CD4-positive, alpha-beta T cell treated with Interleukin-1 beta for 1 hour (primary cell): ENCODE data around the gene KCTD17.
A peak's percentile ranks its signal among the peaks of the same experiment; 100 is the strongest.

Source experiments
- DNase-seq, 2 donors: peaks; one replicate each; pipeline ENCODE4 v3.0.0-alpha.2; 2020 to 2022

Gene KCTD17, protein sequence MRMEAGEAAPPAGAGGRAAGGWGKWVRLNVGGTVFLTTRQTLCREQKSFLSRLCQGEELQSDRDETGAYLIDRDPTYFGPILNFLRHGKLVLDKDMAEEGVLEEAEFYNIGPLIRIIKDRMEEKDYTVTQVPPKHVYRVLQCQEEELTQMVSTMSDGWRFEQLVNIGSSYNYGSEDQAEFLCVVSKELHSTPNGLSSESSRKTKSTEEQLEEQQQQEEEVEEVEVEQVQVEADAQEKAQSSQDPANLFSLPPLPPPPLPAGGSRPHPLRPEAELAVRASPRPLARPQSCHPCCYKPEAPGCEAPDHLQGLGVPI

DNA sequence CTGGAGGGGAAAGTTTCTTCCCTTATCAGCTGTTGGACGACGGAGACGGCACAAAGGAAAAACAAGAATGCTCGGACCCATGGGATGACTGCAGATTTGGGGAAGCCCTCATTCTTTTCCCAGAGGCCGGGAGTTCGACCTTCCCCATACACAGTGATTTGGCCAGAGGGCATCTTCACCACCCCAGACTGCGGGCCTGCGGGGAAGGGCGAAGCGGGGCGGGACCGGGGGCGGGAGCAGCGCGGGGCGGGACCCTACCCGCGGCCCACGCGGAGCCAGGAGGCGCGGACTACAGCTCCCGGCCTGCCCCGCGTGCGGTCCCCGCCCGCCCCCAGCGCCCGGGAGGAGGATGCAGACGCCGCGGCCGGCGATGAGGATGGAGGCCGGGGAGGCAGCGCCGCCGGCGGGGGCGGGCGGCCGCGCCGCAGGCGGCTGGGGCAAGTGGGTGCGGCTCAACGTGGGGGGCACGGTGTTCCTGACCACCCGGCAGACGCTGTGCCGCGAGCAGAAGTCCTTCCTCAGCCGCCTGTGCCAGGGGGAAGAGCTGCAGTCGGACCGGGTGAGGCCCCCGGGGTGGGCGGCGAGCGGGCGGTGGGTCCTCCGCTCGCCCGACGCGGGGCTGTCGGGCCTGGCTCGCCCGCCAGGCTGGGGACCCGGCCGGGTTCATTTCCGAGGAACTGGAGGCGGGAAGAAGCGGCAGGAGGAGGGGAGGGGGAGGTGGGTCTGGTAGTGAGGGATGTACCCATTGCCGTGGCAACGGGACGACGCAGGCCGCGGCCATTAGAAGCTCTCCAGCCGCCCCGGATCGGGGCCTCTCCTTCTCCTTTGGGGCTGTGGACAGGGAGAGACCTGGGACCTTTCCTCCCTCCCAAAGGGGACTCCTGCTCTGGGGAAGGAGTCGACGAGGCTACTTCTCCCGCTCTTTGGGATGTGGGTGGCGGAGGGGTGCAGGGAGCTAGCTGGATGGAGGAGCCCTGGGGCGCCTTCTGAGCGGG lies at the start of gene KCTD17:
Gene KCTD17 (plus strand): TSS at position 352 of the 995 bp plus-strand sequence. CDS start 19 bp downstream, at position 371.
- DNase-seq = peak; percentile 76 to 80

DNA sequence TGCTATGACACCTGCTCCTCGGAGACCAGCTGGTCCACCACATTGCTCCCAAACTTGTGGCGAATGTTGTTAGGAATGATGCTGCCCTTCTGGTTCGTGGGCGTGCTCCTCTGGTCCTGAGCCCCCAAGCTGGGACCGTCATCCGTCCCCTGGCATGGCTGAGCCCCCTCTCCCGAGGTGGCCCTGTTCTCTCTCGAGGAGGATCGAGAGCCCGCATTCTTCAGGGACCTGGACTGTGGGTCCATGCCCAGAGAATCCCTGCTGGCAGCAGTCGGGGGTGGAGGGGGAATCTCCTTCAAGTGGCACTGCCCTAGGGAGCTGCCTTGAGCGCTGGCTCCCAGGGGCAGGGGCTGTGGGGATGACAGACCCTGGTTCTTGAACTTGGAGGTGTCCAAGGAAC lies 49.7 kb upstream of the KCTD17 start:
- DNase-seq = no peak

DNA sequence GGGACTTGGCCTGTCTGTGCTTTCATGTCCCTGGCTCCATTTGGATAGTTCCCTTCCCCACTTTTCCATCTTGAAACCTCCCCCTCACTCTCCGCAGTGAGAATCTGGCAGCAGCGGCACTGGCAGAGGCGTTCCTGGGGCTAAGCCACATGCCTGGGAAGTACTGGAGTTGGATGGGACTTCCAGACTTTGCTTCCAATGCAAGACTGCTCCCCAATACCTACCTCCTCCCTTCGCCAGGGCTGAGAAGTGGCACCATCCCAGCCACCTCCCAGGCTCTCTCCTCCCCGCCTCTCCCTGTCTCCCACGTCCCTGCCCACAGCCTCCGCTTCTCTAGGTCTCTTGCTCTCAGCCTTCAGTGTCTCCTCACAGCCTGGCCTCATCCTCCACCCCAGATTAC lies 48.9 kb upstream of the KCTD17 start:
- DNase-seq = no peak

DNA sequence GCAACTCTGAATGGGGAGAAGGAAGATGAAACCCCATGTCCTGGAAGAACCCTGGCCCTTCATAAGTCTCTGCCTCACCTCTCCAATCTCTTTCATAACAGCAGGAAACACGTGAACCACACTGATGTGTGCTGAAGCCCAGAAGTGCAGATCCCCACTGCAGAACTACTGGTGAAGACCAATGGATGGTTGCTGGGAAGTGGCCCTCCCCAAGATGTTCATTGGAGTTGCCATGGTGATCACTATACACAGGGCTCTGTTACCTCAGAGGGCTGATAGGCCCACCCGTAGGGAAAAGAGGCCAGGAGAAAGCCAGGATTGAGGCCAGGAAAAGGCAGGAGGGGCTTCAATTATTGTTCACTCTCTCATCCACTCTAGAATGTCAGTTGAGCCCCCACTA lies 43.9 kb upstream of the KCTD17 start:
- DNase-seq = no peak

DNA sequence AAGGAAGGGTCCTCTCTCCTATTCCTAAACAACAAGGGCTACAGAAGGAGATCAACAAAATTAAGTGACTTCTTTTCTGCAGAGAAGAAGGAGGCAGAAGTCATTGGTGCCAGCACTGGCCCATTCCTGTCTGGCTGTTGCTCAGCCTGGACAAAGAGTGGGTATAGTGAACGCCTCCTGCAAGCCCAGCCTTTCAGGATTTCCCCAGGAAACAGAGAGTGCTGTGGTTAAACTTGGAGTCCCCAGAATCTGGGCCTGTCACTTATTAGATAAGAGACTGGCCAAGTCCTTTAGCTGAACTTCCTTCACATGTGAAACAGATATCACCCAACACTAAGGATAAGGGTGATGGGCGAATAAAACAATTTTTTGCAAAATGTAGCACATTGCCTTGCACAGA lies 43.2 kb upstream of the KCTD17 start:
- no peak for DNase-seq

DNA sequence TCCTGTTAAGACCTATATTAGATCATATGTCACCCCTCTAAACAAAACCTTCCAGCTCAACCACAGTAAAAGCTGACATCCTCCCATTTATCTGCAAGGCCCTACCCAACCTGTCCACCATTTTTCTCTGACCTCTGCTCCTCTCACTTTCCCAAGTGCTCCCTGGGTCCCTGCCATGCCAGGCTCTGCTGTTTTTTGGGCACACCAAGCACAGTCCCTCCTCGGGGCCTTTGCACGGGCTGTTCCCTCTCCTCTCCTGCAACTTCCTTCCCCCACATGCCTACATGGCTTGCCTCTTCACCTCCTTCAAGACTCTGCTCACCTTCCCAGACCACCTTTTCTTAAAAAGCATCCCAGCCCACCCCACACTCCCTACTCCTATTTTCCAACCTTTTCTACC lies 42.1 kb upstream of the KCTD17 start:
- no peak for DNase-seq

DNA sequence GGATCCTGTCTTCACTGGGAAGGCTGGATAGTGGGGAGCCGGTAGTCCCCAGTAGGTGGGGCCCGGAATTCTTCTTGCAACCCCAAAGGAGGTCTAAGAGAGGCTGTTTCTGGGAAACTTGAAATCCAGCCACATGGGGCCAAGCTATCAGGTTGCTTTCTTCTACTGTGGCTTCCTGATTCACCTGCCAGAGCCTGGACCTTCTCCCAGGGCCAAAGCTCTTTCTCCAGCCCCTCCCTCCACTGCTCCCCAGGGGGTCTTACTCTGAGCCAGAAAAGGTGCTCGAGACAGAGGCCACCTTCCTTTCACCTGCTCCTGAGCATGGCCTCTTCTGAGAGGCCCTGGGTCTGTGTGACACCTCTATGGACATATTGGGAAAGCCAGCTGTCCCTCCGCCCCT lies 41.4 kb upstream of the KCTD17 start:
- DNase-seq = no peak

DNA sequence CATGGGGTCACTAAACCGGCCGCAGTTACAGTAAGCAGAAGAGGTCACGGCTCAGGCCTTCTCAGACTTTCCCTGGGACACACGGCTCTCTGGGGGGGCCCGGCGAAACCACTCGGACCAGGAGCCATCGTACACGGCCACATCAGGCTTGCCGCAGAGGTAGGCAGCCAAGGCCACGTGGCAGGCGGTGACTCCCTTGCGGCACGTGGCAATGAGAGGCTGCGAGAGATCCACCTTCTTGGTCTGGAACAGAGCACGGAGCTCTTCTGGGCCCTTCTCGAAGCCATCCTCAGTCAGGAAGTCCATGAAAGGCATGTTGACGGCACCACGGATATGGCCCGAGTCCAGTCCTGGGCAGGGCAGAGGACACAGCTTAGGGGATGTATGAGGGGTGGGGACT lies 40.6 kb upstream of the KCTD17 start:
- no peak for DNase-seq

DNA sequence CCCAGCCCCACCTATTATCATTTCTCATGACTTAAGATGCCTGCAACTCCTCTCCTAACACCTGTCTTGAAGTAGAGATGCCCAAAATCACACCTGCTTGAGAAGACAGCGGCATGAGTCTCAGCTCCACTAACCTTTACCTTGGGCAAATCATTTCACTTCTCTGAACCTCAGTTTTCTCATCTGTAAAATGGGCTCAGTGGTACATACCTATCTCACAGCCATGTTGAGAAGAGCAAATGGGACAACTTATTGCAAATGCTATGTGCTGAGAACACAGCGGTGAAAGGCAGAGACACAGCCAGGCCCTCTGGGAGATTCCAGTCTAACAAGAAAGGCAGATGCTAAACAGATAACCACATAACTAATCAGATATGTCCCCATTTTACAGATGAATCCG lies 40.1 kb upstream of the KCTD17 start:
- no peak for DNase-seq

DNA sequence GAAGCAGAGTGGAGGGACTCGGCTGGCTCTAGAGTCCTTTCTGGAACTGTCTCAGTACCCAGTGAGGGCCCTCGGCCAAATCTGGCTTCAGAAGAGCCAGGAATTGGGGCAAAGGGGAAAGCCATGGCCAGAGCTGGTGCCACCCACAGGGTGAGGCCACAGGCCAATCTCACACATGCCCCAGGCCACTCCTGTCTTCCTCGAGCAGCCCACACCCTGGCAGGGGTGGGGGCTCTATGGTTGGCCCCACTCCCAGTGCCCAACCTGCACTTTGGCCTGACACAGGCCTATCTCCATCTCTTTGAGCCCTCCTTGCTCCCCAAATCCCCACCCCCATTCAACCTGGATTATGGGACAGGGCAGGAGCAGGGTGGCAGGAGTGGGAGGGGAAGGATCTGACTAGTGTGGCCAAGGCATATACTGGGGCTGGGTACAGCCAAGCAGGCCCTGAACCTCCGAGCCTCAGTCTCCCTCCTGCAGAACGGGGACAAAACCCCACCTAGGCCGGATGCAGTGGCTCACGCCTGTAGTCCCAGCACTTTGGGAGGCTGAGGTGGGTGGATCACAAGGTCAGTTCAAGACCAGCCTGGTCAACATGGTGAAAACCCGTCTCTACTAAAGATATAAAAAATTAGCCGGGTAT lies 39.2 kb upstream of the KCTD17 start:
- DNase-seq = no peak

DNA sequence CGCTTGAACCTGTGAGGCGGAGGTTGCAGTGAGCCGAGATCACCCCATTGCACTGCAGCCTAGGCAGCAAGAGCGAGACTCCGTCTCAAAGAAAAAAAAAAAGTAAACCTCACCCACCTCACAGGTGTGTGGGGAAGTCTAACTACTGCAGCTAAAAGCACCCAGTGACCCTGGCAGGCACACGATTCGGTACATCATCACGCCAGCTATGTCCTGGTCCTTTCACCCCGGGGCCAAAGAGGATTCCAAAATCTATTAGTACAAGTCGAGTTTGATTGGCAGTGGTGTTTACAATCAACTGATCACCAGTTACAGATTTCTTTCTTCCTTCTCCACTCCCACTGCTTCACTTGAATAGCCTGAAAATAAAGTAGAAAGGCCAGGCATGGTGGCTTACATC lies 38.6 kb upstream of the KCTD17 start:
- no peak for DNase-seq

DNA sequence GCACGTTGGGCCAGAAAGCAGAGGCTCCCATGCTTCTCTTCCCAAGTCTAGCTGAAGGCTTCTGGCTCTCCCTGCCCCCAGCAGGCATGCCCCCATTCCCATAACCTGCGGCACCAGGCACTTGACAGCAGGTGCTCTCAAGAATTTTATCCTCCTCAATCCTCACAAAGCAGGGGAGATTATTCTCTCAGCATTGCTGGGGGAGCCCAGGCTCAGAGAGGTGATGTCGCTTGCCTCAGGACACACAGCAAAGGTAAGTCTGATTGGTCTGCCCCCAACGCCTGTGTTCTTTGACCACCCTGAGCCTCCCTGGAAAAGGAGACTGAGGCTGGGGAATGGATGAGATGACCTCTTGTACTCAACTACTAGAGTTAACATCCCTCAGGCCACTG lies 37.1 kb upstream of the KCTD17 start:
- no peak for DNase-seq

DNA sequence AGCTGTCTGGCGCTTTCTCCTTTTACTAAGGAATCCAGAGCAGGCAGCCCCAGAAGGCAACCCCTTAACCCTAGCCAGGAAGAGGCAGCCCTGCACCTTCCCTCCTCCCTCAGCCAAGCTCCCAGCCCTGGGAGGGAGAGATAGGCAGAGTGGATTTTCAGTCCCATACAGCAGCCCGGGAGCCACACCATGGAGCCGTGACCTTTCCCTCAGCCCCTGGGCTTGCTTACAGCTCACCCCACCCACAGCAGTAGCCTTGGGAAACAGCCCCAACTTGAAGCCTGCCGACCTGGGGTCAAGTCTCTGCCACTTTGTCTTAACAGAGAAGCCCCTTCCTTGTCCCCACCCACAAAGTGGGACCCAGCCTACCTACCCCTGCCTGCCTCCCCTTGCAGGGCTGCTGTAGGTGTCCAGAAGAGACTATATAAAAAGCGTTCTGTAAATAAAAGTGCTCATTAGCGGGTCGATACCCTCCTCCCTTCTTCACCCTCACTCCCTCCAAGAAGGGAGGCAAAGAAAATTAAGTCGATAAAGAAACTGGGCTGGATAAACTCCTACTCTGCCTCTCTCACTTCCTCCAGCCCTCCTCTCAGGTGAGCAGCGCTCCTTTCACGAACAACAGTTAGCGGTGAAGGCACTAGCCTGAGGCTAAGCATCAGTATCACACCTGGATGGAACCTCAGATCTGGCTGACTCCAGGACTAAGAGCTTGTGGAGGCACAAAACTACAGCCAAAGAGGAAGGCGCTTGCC lies 36.5 kb upstream of the KCTD17 start:
- no peak for DNase-seq

DNA sequence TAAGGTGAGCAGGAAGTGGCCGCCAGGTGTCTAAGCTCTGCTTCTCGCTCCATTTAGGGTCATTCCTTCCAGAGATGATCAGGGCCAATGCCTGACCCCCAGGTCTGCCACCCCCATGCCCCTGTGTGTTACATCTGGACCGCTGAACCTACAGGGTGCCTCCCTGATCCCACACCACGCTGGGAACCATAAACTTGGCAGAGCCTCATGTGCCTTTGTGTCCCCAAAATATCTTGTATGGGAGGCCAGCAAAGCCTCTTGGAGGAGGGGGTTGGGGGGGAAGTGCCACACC lies 36.0 kb upstream of the KCTD17 start:
- no peak for DNase-seq

DNA sequence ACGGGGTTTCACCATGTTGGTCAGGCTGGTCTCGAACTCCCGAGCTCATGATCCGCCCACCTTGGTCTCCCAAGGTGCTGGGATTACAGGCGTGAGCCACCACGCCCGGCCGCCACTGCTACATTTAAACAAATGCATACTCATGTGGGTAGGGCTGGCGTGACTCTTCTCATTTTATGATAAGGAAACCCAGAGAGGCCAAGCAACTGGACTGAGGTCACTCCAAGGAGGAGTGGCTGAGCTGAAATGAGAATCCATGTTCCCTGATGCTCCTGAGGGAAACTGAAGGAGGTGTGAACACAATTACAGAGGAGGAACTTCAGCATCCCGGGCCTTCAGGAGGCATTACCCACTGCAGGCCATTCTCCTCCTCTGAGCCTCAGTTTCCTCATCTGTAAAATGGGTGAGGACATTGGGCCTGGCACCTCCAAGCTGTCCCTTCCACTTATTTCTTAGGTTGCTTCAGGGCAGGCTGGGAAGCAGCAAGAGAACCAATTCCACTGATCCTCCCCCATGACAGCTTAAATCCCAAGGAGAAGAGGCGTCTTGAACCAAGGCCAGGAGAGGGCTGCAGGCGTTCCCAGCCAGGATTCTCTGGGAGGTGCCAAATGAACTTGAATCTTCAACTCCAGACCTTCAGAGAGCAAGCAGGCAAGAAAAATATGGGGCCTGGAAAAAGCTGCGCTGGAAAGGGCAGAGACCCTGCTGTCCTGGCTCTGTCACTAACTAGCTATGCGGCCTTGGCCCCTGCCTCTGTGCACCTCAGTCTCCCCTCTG lies 35.2 kb upstream of the KCTD17 start:
- DNase-seq = no peak

DNA sequence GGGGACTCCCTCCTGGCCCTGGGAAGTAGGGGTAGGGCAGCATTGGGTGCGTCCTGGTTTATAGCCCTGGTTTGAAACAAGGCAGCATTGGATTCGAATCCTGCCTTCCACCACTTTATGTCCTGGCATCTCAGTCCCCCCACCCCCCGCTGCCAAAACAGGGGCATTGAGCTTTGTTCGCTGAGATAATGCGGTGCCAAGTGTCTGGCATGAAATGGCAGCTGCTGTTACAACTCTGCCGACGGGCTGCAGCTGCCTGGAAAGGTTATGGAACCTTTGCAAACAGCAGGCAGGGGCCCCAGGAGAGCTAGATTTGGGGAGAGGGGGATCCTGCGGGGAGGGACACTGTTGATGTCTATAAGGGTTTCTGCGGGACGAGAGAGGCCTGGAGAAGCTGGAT lies 34.2 kb upstream of the KCTD17 start:
- DNase-seq = no peak

DNA sequence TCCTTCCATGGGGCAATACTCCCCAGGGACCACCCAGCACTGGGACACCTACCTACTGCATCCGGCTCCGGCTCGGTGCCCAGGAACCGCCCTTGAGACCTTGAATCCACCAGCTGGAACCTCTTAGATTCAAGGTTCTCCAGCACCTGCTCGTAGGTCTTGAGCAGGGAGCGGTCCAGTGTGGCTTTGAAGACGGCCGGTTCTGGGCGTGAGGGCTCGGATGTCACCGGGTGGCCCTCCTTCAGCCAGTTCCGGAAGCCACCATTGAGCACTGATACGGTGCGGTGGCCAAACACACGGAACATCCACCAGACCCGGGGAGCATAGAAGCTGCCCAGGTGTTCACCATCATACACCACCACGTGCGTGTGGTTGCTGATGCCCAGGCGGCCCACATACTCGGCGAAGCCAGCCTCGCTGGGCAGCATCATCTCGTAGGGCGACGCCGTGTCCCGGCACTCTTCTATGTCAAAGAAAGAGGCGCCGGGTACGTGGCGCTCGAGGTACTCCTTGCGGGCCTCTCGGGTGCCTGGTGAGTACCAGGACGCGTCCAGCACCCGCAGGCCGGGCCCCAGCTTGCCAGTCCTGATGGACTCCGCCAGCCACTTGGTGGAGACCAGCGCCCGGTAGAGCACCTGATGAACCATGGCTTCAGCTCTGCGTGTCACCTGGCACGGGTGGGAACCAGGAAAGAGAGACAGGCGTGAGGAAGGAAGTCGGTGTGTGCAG lies 33.3 kb upstream of the KCTD17 start:
- DNase-seq = no peak

DNA sequence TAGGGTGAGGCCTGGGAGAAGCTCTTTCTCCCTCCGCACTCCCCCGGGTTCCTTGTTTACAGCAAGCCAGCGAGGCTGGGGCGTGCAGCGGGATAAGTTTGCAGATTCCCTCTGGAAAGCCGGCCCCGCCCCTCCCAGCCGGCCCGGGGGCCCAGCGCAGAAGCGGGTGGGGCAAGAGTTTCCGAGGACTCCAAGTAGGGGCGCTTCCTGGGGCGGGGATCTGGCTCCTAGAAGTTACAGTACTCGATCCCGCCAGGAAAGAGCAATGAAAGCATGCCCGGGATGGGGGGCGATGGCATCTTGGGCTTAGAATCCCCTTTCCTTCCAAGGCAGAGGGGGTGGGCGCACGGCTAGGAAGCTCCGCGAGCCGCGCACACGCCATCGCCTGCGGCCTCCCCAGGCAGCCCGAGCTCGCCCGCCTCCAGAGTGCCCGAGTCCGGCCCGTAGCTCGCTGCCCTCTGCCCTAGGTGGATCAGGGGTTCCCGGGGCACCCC lies 32.7 kb upstream of the KCTD17 start:
- DNase-seq = no peak

DNA sequence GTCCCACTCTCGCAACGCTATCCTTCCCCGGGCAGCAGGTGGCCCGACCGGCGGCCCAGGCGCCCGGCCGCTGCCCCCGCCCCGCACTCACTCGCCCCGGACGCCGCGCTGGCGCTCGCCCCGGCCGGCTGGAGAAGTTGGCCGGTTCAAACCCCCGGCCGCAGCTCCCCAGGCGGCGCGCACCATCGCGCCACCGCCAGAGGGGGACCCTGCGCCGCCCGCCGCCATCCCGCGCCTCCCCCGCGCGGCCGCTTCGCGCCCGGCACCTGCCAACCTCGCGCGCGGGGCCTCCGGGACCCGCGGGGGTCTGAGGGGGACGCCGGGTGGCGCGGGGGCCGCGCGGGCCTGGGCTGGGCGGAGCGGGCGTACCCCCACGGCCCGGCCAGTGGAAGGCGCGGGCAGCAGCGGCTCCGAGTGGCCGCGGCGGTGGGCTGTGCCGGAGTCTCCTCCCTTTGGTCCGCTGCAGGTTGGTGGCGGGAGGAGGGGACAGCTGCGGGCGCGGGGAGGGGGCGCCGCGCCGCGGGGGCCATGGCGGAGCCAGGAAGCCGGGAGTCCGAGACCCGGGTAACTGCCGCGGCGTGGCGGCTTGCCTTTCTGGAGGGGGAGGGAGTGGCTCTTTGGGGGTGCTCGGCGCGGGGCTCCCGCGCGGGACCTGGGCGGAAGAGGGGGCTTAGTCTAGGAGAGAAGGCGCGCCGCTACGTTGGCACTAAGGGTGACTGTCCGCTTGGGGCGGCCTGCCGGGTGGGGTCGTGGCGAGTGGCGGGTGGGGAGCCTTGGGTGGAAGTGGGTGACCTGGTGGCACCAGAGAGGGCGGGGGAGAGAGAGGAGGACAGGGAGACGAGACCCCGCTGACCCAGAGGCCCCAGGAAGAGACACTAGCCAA lies 32.0 kb upstream of the KCTD17 start, which contains the start of the genes MPST and TST:
Gene MPST (plus strand): TSS at position 434 of the 883 bp plus-strand sequence. CDS start 95 bp downstream, at position 529.
Gene TST (minus strand): TSS at position 139 of the 883 bp plus-strand sequence. CDS start 715 bp downstream, outside the sequence.
- peak; percentile 39 to 42 for DNase-seq

DNA sequence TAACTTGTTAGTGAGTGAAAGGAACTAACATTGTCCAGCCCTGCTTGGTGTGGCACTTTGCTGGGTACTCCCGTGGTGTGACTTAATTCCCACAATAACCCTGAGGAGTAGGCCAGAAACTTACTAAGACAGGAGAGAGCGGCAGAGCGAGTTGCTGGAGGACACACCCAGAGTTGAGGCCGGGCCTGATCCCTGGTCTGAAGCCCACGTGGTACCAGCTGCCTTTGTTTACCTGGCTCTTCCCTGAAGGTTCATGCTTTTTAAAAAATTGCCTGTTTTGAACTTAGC lies 31.4 kb upstream of the KCTD17 start:
- no peak for DNase-seq
